Skin of body (tissue), 3 donors: ENCODE measurements around the gene SACM1L. TPM values are rescaled to one million over a fixed set of nuclear protein-coding genes. Genes with fewer than 3 reads are reported as not detected.

ENCODE experiments used
- DNase-seq: peaks from one replicate; lab custom pipeline; 2025; lab: John Stamatoyannopoulos, UW
- small RNA-seq: library from RNA; depleted of rRNA; stranded (forward); fragments of <200 nt; gene quantifications from one replicate; pipeline ENCODE3, GENCODE V24; 2014; ENCODE audit warnings: low replicate concordance
- total RNA-seq: library from RNA; depleted of rRNA; stranded (reverse); fragments of >200 nt; gene quantifications from one replicate; pipeline ENCODE4 v1.2.3, GENCODE V29; 2014

Gene SACM1L
- total RNA-seq, 1 donor from 2014 or later, result 45.5 TPM

GRCh38 chr3:45785605-45786150, 96.5 kb downstream of the SACM1L start:
- DNase-seq, result no peak

DNA sequence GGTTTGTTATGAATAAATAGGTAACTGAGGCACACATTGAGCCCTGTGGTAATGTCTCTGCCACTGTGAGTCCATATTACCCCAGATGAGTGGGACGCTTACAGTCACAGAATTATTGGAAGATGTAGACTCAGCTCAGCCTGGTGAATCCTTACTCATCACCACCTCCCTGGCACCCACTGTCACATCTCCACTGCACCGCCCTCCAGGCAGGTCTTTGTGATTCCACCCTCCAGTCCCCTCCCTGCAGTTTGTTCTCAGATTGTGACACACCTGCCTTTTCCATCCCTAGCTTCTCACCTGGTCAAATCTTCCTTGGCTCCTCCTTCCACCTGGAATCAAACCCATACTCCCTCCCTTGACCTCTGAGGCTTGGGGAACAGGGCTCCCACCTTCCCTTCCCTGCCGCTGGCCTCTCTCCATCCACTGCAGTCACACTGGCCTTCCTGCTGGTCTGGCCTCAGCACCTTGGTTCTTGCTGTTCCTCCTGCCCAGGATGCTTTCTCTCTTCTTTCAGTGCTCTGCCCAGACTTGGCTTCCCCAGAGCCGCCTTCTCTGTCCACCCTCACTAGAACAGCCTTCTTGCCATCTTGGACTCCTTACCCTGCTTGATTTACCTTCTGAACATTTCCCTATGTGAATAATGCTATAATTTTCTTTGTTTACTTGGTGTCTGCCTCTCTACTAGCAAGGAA, 97.8 kb downstream of the SACM1L start:
- DNase-seq, result no peak

DNA sequence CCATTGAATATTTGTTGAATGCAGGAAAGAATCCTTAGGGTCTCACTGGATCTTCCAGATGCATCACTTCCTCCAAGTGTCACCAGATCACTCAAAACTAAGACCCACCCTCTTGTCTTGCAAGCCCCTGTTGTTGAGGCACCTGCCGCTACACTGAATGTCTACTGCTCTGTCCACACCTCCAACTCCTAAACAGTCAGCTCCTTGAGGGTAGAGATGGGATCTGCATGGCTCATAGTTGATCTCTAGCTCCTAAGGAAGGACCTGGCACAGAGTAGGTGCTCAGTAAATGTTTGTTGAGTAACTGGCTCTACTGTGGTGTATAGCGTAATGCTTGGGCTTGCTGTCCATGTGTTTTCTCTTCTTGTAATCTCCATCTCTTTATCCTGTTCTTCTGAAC, 98.4 kb downstream of the SACM1L start:
- DNase-seq, result no peak

DNA sequence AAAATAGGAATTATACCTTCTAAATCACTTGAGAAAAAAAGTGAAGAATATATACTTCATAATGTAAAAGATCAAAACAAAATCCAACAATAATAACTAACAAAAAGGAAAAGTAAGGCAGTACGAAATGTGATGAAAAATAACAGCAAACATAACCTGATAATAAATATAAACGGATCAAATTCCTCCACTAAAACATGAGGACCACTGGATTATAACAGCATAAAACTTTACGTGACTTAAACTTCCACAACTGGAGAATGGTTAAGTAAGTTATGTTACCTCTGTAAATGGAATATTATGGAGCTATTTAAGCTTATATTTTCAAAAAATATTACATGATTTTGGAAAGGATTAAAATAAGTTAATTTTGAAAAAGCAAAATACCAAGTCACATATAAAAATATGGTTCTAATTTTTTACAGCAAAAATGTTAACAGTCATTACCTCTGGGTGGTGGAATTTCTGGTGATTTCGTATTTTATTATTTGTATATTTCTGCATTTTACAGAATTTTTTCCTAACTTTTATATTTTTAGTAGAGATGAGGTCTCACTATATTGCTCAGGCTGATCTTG, 100.1 kb downstream of the SACM1L start:
- no peak for DNase-seq

DNA sequence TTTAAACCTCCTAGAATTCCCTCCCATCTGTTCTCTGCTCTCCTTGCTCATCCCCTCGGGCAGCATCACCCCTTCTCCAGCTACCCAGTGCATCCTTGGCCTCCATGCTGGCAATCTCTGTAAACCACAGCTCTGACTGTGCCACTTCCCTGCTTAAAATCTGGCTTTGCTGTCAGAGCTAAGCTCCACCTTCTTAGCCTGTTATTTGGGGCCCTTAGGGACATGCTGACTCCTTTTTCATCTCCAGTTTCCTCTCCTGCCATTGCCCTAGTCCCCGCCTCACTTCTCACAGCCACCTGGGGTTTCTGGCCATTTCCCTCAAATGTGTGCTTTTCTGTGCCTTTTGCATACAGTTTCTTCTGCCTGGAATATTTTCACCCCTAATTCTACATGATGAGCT, 101.4 kb downstream of the SACM1L start:
- DNase-seq, result no peak

DNA sequence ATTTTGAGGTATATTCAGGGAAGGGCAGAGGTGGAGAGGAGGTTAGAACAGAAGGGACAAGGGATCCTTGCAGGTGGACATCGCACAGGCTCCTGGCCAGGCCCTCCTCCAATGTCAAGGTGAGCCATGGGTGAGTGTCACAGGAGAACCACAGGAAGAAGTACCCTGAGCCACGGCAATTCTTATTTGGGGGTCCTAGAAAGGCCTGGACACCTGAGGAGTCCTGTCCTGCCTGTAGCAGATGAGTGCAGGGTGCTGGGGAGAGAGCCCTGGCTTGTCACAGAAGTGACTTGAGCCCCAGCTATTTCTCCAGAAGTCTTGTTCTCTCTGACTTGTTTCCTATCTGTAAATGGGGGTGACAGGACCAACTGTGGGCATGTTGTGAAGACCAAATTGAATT, 102.8 kb downstream of the SACM1L start:
- no peak for DNase-seq

DNA sequence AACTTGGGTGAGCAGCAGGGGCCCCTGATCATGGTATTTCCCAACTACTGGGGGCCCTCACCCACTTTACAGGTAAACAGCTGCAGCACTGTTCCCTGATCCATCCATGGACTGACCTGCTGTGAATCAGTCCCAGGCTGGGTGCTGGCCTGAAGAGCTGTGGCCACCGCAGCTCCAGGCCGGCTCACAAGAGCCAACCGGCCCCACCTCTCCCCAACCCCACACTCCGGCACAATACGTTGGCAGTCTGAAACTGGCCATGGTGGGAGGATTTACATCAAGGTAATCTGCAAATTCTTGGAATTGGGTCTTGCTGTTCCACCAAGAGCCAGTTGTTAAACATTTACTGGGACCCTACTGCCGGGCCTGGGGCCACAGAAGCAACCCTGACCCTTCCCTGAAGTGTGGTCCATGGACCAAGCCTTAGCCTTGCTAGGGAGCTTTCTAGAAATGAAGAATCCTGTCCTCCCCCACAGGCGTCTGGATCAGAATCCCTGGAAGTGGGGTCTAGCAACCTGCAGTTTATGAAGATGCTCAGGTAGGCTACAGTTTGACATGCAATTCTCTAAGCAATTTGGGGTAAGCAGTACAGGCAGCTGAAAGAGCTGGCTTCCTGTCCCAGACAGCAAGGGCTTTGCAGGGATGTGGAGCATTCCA, 103.4 kb downstream of the SACM1L start:
- DNase-seq, result no peak

DNA sequence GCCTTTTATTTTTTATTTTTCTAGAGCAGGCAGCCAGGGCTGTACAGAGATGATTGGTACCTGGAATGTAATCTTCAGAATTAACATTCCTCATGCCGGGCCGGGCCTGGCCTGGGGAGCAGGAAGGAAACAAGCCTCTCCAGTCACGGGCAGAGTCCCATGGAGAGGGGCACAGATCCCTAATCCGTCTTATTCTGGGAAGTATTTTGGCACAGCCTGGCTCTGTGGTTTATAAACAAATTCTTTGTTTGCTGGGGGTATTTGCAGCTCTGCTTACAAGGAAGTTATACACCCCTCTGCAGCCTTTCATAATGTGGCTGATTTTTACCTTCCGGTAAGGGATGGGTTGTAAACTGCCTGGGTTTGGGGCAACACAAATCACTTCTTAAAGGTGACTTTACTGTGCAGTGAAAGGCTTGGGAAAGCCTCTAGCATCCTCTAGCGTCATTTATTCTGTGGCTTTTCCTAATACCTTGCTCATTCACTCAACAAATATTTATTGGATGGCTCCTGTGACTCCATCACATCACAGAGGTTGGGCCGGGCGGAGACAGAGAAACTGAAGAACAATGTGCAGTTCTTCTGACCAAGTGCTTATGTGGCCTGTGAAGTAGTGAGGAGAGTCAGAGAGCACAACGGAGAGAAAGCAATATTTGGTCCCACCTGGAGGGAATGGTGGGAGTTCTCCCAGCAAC, 104.4 kb downstream of the SACM1L start:
- DNase-seq, result no peak

DNA sequence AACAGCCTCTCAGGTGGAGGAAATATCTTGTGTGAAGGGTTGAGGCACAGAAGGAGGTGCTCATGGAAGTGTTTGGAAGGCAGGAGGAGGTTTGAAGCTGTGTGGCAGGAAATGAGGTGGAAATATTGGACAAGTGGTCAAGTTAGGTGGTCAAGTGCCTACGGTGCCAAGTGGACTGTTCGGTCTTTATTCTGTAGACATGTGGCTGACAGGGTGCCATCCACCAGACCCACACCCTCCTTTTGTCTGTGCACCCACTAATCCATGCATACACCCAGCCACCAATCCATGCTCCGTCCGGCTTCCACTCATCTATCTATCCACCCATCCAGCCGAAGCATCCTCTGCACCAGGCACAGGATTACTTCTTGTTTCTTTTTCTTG, 105.0 kb downstream of the SACM1L start:
- no peak for DNase-seq

DNA sequence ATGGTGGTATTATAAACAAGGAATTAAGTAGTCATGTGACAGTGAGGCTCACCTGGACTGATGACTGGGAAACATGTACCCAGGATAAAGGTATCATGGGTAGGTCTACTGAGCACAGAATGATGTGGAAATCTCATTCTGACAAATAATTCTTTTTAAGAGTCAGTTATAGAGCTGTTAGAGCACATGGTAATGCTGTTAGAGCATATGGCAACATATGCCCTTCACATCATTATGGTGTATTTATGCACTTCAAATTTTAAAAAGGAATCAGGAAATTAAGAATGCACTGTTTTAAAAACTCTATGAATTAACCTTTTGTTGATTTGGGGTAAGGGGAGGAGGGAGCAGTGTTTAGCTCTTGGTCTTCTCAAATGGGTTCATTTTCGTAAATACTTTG, 105.5 kb downstream of the SACM1L start:
- DNase-seq, result no peak

Small RNA genes within 50 kb of the gene (small RNA-seq; reads per million reads assigned to genes)
- gene RN7SL145P, result not detected

Other genes with a start within 250 kb of the SACM1L start
- 21.5 TPM for gene LIMD1, start 94.6 kb upstream of the SACM1L start, total RNA-seq
- gene SLC6A20, start 107.1 kb downstream of the SACM1L start, total RNA-seq, result 0.39 TPM
- 13.2 TPM for gene LZTFL1, start 152.7 kb downstream of the SACM1L start, total RNA-seq
- gene CCR9, start 197.1 kb downstream of the SACM1L start, total RNA-seq, result not detected